Effector memory CD4-positive, alpha-beta T cell (primary cell): Measurements from ENCODE around the gene WNT3A.
"Not testable (repeated sequence)": the region's sequence is repeated elsewhere in the genome, so short reads cannot be mapped to it uniquely, and the experiment has no call there.

Experiments
- DNase-seq, 3 donors: peaks; one replicate each; pipeline ENCODE4 v3.0.0-alpha.2; 2020
- H3K27ac ChIP-seq: 2 replicates; pipeline ENCODE4 v1.7.0; 2013; ENCODE audit warnings: mild to moderate bottlenecking, low read length, moderate library complexity; ENCODE audit not compliant: insufficient read depth, poor library complexity, severe bottlenecking
- H3K27me3 ChIP-seq: replicated peaks from 2 replicates; pipeline ENCODE4 v1.7.0; 2013; ENCODE audit warnings: mild to moderate bottlenecking, low read length; ENCODE audit not compliant: insufficient read depth, control insufficient read depth, poor library complexity, severe bottlenecking
- H3K36me3 ChIP-seq: 2 replicates; pipeline ENCODE4 v1.7.0; 2013; ENCODE audit warnings: mild to moderate bottlenecking, low read length, moderate library complexity; ENCODE audit not compliant: control insufficient read depth, insufficient read depth
- H3K4me1 ChIP-seq: 2 replicates; pipeline ENCODE4 v1.7.0; 2013; ENCODE audit warnings: low read length, mild to moderate bottlenecking; ENCODE audit not compliant: control insufficient read depth, insufficient read depth, poor library complexity, severe bottlenecking
- H3K4me3 ChIP-seq: 2 replicates; pipeline ENCODE4 v1.7.0; 2013; ENCODE audit warnings: low read length, low read depth, mild to moderate bottlenecking; ENCODE audit not compliant: insufficient read depth, poor library complexity, severe bottlenecking
- H3K9me3 ChIP-seq: 2 replicates; pipeline ENCODE4 v1.7.0; 2013; ENCODE audit warnings: mild to moderate bottlenecking, low read length, moderate library complexity; ENCODE audit not compliant: control insufficient read depth

Gene WNT3A

DNA sequence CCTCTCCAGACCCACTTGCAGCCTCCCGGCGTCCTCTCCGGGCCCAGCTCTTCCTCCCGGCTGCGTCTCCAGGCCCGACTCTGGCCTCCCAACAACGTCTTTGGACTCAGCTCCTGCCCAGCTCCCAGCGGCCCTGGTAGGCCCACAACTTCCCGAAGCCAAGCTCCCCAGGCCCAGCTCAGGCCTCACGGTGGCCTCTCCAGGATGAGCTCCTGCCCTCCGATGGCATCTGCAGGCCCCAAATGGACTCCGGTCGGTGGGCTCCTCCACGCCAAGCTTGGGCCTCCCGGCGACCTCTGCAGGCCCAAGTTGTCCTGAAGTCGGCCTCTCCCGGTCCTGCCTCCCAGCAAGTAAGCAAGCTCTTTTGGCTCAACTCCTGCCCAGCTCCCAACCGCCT lies 34.5 kb upstream of the WNT3A start:
- DNase-seq, H3K27me3 ChIP-seq, H3K9me3 ChIP-seq, H3K4me1 ChIP-seq, H3K4me3 ChIP-seq, H3K36me3 ChIP-seq, H3K27ac ChIP-seq: not testable (repeated sequence)

DNA sequence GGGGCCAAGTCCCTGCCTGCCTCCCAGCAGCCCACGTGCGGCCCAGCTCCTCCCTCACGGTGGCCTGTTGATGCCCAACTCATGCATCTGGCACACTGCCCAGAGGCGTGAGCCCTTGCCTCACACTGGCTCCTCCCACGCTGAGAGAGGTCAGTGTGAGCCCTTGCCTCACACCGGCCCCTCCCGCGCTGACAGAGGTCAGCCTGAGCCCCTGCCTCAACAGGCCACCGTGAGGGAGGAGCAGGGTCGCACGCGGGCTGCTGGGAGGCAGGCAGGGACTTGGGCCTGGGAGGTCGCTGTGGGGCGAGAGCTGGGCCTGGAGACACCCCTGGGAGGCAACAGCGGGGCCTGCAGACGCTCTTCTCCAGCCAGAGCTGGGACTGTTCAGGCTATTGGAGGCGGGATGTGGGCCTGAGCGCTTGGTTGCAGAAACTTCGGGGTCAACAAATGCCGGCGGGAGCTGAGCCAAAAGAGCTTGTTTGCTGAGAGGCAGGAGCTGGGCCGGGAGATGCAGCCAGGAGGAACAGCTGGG lies 33.9 kb upstream of the WNT3A start:
- not testable (repeated sequence) for H3K27ac ChIP-seq, H3K4me3 ChIP-seq, H3K36me3 ChIP-seq, DNase-seq, H3K4me1 ChIP-seq, H3K9me3 ChIP-seq, H3K27me3 ChIP-seq

DNA sequence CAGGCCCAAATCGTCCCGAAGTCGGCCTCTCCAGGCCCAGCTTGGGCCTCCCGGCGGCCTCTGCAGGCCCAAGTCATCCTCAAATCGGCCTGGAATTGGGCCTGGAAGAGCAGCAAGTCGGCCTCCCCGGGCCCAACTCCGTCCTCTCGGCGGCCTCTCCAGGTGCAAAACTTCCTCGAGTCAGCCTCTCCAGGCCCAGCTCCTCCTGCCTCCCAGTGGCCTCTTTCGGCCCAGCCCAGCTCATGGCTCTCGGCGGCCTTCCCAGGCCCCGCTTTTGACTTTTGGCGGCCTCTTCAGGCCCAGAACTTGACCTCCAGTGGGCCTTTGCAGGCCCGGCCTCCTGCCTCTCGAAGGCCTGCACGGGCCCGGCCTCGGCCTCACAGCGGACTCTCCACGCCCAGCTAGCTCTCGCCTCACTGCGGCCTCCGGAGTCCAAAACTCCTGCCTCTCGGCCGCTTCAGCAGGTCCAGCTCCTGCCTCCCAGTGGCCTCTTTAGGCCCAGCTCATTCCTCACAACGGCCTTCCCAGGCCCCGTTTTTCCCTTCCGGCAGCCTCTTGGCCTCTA lies 33.0 kb upstream of the WNT3A start:
- not testable (repeated sequence) for DNase-seq, H3K27me3 ChIP-seq, H3K36me3 ChIP-seq, H3K4me1 ChIP-seq, H3K27ac ChIP-seq, H3K4me3 ChIP-seq, H3K9me3 ChIP-seq

DNA sequence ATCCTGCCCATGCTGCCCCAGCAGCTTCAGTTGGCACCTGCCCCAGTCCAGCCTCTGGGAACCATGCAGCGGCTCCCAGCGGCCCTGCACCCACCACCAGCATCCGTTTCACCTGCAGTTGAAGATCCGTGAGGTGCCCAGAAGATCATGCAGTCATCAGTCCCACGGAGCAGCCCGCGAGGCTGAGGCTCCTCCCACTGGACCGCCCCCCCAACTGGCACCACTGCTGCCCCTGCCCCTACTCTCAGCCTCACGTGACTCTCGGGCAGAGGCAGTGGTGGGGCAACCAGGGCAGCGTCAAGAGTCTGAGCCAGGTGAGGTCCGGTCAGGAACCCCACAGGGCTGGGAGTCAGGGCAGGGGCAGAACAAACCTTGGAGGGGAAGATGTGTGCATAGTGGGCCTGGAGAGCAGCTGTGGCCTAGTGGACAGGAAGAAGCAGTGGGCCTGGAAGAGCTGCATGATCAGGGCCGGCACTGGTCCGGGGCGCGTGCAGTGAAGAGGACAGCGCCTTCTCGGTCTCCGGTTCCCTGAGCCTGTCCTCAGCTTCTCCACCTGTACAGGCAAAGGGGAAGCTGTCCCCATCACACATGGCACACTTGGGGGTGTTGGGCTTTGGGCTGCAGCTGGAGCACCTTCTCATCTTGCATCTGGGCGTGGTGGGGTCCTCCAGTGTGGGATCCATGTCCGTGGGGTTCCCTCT lies 31.1 kb upstream of the WNT3A start:
- not testable (repeated sequence) for H3K4me1 ChIP-seq, H3K36me3 ChIP-seq, H3K27ac ChIP-seq, H3K27me3 ChIP-seq, H3K9me3 ChIP-seq, H3K4me3 ChIP-seq, DNase-seq

DNA sequence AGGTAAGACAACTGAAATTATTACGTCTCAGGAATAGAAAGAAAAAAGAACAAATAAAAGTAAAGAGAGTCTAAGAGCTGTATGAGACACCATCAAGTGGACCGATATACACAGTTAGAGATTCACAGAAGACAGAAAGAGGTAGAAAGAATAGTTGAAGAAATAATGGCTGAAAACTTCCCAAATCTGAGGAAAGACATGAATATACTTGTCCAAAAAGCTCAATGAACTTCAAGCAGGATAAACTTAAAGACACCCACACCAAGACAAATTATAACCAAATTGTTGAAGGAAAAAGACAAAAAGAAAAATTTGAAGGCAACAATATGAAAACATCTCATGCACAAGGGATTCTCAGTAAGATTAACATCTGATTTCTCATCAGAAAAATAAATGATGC lies 19.6 kb upstream of the WNT3A start:
- no peak for DNase-seq
- H3K4me3 ChIP-seq: no peak overlapping the region

DNA sequence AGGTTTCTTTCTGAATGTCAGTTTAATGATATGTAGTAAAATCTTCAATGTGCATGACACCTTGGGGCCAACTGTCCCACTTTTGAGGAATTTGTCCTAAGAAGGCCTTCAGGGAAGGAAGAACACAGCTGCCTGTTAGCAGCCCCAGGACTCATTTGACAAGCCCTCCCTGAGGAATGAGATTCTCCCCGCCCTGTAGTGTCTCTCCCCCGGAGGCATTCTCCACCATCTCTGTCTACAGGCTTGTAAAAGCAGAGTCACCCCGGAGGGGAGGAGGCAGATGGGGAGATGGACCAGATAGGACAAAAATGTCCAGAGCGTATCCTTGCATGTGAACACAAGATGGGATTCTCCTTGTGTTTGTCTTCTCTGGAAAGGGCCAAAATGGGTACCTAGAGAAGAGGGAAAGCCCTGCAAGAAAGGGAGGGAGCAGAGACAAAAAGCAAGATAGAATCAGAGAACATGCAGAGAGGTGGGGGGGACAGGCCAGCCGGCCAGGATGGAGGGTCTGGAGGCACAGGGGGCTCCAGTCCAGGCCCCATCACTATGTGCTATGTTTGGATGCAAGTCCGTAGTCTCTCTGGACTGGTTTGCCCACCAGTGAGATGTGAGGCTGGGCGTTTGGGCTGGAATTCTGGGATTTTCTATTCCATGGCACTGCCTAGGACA lies 12.0 kb upstream of the WNT3A start:
- H3K27me3 ChIP-seq: no peaks in the 10 kb centered on the region
- no peaks in the 10 kb centered on the region for H3K9me3 ChIP-seq
- no peak for DNase-seq
- H3K4me3 ChIP-seq: no peak overlapping the region
- no peak overlapping the region for H3K27ac ChIP-seq
- no peaks in the 10 kb centered on the region for H3K4me1 ChIP-seq
- H3K36me3 ChIP-seq: no peaks in the 10 kb centered on the region

More for the DNA sequence above, 19.6 kb upstream of the WNT3A start:
- H3K4me1 ChIP-seq: no peaks in the 10 kb centered on the region
- no peaks in the 10 kb centered on the region for H3K9me3 ChIP-seq
- no peaks in the 10 kb centered on the region for H3K36me3 ChIP-seq
- no peaks in the 10 kb centered on the region for H3K27me3 ChIP-seq
- no peak overlapping the region for H3K27ac ChIP-seq

DNA sequence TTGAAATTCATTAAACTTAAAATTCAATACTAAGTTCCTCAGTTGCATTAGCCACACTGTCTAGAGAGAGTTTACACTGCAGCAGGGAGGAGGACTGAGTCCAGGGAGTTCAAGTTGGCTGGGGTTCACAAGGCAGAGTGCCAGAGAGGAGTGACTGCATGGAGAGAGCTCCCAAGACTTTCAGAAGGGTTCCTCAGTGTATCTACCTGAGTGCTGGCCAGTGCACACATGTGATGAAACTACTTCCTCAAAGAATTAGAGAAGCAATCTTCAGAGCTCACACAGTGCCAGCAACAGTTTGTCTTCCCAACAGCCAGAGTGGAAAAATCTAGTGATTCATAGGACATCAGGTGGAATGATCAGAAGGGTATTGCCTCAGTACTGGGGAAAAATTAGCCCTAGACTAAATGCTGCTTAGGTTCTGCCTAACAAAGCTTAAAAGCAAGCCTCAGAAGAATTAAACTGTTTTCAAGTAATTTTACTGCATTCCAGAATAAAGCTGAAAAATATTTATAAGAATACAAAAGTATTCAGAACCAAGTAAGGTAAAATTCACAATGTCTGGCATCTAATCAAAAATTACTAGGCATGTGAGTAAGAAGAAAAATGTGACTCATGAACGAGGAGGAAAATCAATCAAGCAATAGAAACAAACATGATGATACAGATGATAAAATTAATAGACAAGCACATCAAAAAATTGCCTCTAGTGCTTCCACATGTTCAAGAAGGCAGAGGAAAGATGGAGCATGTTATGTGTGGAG lies 10.4 kb upstream of the WNT3A start:
- Histone ChIP-seq H3K36me3 (no peaks in the 10 kb centered on the region), H3K4me1 (no peaks in the 10 kb centered on the region), H3K27ac (no peak overlapping the region), H3K4me3 (no peak overlapping the region), H3K9me3 (no peaks in the 10 kb centered on the region), H3K27me3 (no peaks in the 10 kb centered on the region)
- DNase-seq: no peak

DNA sequence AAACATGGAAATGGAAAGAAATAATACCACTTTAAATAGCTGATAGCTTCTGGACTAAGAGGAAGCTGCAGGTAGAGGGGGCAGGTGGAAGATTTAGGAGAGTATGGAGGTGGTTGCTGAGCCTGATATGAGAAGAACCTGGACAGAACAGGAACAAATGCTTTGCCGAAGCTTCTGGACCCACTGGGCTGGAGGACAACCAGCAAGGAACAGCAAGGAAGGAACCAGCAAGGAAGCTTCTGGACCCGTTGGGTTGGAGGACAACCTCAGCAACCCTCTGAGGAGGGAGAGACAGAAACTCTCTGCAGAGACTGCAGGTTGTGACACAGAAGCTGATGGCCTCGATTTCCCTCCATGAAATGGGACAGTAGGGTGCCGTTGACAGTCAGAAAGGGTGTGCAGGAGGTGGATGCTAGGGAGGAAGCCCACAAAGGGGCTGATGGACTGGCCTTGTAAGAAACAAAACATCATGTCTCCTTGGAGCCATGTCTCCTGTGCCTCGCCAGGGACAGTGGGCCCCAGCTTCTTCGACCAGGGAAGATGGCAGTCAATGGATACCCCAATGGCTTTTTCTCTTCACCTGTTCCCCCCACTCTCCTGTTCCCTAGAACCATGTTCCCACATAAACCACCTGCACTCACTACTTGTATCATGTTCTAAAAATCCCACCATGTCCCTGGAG lies 8.3 kb upstream of the WNT3A start:
- Histone ChIP-seq H3K9me3 (no peaks in the 10 kb centered on the region), H3K4me3 (no peak overlapping the region), H3K27ac (no peak overlapping the region), H3K36me3 (no peaks in the 10 kb centered on the region), H3K4me1 (no peaks in the 10 kb centered on the region), H3K27me3 (peaks cover 2% of the 10 kb centered on the region)
- DNase-seq: no peak

DNA sequence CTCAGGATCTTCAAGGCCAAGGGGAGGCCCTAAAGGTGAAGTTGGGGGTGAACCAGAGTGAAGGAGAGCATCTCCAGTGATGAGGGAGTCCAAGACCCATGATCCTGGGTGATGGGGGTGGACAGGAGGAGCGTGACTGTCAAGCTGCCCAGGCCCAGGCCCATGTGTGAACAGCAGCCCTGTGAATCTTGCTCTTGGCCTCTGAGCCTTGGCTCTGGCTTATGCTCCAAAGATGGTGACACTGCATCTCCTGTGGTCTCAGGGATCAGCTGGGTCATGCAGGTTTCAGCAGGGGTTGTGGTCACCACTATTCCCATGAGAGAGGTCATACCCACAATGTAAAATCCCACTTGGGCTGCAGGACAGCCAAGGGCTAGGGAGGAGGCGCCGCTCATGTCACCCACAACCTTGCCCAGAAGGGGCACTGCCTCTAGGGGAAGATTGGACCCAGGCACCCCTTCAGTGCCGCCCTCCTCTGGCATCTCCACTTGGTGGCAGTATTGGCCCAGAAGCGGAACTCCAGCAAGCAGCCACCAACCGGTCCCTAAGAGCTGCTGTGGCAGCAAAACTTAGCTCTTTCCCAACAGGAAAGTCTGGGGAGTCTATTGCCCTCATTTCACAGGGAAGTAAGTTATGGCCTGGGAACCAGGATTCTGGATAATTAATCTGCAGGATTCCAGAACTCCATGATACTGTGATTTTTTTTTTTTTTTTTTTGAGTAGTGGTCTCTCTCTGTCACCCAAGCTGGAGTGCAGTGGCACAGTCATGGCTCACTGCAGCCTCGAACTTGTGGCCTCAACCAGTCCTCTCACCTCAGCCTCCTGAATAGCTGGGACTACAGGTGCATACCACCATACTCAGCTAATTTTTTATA lies 7.5 kb upstream of the WNT3A start:
- DNase-seq: peak; percentile 27 to 43 (median 41)
- Histone ChIP-seq H3K4me3 (no peak overlapping the region), H3K36me3 (no peaks in the 10 kb centered on the region), H3K27me3 (peaks cover 8% of the 10 kb centered on the region), H3K27ac (no peak overlapping the region), H3K4me1 (peaks cover 1% of the 10 kb centered on the region), H3K9me3 (no peaks in the 10 kb centered on the region)
